ENCODE results near the gene APBA2.
"Not testable (repeated sequence)": the region's sequence is repeated elsewhere in the genome, so short reads cannot be mapped to it uniquely, and the experiment has no call there.

- not testable (repeated sequence) for TF ChIP-seq CTCF, POLR2A (IDR thresholded peaks at IDR 0.05)
Observed at GRCh38 chr15:28861589-28862293, 24.0 kb upstream of the APBA2 start.
